Stimulated activated CD4-positive, alpha-beta T cell treated with anti-CD3 and anti-CD28 coated beads, Interleukin-4, amount 100 ng/mL, for 4 hours (primary cell): ENCODE data around the gene HS3ST5.

Source experiments
- DNase-seq, 2 experiments: peaks; one replicate each; pipeline ENCODE4 v3.0.0-alpha.2; 2020

The HS3ST5 gene

DNA sequence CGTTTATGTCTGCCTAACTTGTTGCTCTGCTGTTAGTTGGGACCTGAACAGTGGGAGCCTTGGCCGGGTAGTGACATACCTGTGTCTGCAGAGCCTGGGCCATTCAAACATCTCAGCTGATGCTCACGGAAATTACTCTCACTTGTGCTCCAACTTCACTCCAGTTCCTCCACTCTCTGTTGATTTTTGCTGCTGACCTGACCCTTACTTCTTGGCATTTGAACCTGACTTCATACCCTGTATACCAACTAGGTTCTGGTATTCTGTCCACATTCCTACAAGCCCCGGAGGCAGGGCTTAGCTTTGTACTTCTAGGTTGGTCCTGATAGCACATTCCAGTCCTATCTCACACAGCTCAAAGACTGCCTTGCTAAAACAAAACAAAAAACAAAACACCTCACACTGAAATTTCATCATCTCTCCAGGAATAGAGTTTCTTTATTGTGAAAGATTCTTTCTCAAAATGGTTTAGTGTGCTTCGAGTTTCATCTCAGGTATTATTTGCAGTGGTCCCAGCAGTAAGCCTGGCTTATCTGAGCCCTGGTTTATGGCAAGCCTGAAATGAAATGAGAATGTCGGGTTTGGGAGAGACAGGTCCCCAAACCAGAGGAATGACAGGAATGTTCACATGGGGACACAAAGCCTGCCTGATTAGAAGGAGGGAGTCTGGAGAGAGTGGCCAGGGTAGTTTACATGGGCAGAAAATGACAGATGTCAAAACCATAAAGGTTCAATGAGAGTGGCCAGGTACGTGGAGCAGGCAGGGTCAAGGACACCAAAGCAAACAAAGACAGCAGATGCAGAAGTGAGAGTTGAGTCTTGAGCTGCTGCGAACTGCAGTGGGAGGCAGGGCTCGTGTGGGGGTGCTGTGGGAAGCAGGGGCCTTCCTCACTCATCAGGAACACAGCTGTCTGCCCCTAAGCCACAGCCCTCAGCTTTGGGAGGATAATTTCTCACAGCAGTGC, 197.7 kb downstream of the HS3ST5 start:
- DNase-seq = no peak

DNA sequence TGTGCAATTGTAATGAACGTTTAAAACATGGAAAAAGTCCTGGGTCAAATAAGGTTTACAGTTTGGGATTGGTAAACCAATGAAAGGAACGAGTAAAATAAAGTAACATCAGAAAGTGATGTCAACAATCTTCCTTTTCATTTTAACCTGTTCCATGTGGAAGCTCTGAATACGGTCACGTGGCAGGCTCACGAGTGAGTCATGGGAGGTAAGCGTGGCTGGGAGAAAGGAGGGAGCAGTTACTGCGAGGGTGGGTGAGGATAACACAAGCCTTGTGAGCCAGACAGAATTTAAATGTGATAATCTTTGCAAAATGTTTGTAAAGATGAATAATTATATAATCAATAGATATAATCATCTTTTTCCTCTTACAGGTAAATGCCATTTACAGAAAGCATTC, 200.6 kb downstream of the HS3ST5 start:
- DNase-seq = no peak

DNA sequence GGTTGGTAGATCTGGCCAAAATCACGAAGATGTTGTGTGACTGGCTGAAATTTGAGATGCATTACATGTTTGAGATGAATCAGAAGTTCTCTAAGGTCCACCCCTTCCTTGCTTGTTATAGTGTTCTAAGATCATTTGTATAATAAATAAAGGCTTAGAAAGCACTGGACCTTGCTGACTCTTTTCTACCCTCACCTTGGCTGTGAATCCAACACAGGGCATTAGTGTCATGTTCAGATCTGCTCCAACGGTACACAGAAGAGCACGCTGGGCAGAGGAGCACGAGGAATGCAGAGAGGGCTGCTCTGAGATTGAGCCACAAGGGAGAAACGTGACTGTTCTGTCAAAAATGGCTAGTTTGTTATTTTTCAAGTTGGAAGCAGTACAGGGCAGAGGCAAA, 202.4 kb downstream of the HS3ST5 start:
- no peak for DNase-seq

DNA sequence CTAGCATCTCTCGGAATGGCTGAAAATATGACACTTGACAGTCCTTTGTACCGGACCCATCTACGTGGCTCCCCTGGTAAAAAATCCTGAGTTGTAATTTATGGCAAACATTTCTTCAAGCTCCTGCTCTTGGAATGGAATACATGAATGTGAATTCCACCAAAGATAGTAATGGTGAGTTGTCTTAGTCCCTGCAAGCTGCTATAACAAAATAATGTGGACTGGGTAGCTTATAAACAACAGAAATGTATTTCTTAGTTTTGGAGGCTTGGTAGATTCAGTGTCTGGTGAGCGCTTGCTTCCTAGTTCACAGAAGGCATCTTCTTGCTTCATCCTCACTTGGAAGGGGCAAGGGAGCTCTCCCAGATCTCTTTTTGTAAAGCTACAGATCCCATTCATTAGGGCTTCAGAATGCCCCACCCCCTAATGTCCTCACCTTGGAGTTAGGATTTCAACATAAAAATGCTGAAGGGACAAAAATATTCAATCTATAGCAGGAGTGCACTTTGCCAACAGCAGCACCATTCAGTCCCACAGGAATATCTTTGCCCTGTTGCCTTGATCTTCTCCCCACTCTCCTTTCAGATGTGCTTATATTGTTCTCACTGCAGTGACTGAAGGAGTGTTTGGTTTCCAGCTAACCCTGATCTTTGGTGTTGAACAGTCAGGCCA, 204.1 kb downstream of the HS3ST5 start:
- DNase-seq = no peak

DNA sequence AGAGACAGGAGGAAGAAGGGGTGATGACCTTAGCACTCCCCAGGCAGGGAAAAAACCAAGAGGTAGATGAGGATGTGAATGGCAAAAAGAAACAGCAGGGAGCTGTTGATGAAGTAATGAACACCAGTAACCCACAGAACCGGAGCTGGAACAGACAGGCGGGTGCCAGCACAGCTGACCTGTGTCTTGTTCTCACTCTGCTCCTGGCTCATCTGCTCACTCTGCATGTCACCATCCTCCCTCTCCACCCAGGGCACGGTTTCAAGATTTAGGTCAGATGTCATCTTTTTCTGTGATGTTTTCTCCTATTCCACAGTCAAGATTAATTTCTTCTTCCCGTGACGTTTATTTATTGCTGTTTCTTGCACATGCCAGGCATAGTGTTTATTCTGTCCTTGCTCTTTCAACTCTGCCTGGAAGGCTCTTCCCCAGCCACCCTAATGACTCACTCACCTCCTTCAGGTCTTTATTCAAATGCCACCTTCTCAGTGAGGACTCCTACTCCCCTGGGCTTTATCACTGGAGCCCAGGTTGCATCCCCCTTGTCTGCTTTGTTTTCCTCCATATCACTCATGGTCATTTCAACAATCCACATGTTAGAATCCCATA, 207.4 kb downstream of the HS3ST5 start:
- no peak for DNase-seq

DNA sequence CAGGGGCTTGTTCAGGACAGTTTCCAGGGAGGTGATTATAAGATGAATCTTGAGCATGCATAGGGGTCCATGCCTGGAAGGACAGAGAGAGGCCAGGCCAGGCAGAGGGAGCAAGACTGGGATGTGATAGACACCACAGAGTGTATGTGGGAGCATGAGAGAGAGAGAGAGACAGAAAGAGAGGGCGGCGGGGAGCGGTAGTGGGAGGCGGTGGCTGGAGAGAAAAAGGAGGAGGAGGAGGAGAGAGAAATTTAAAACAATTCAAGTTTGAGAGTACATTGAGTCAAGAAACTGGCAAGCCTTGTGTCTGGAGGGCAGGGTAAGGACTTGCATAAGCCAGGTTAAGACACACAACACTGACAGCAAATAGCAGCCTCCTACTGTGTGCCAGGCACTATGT, 209.0 kb downstream of the HS3ST5 start:
- no peak for DNase-seq

DNA sequence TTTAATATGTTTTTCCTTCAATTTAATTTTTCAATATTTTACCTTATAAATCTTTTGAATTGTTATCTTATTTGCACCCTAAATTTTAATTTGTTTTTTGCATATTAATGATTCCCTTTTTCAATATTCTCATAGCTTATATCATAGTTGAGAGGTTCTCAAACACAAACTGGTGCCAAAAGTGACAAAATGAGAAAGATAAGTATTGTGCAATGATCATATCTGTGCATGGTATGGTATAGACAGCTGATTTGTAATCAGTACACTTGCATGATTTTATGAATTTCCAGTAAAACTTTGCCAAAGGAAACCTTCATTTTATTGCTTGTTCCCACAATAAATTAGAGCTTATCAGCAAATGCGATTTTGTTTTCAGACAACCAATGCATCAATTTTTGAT, 210.9 kb downstream of the HS3ST5 start:
- DNase-seq = no peak

DNA sequence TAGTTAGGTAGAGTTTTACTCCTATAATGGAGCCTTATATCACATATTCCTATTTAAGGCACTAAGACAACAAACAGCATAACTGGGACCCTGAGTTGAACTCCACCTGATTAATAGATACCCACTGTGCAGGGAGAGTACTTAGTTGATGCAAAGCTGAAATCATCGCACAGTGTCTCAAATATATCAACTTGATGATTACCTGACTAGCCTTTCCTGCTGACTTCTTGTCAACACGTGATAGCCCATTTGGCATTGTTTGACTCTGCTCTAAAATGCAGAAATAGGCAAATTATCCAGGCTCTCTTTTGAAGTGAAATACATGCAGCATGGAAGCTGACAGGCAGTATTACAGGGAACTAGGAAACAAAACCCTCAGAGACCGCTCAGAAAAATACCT, 217.2 kb downstream of the HS3ST5 start:
- DNase-seq = no peak

DNA sequence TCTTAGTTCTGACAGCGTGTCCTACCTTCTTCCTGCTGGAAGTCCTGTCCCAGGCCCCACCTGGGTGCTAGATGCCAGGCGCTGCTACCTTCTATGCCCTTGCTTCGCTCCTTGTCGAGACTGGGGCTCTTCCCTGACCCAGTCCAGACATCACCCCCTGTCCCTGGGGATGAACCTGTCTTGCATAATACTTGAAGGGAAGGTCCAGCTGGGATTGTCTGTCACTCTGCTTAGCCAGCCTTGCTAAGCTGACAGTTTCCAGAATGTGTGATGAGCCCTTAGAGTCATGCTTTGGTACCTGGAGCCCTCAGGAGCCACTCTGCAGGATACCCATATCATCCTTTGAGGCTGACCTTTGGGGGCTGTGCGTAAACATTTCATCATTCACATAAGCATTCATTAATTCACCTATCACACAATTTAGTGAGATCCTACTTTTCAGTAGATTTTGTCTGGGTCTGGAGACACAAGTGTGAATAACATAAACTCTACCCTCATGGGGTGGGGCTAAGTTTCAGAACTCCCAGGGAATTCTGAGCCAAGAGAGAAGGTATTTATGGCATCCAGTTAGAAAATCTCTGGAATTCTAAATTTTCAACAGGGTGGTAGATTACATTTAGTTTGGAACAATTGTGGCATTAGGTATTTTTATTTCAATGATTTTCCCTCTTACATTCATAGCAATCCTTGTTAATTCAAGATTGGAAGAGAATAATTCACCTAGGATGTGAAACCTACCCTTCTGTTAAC, 220.7 kb downstream of the HS3ST5 start:
- no peak for DNase-seq

DNA sequence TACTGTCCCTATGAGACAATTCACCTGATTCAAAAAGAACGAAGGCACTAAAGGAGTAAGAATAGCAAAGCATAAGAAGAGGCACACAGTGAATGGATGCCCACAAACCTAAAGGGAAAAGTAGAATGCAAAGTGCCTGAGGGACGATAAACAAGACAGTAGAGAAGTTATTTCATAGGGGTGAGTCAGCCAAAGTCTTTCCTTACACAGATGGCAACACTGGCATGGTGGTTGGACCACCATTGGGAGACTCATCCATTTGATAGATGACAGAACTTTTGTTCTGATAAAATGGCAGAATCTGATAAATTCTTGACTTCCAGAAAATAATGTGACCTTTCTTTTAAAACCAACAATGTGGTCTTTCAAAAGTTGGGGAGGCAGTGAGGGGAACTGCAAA, 223.8 kb downstream of the HS3ST5 start:
- DNase-seq = no peak

DNA sequence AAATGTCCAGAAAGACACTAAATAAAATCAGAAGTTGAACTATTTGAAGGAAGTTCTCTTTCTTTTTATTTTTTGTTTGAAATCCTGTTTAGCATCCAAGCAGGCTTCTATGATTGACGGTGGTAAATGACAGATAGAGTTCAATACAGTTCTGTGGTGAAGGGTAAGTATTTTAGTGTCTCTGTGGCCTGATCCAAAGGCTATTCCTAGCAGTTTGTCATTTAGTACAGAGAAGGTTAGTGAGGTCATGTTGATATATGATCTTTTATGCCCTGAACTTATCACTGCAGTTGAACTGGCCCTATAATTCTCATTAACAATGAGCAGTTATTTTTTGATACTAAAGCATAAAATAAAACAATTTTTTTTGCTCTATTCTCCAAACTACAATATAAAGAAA, 227.2 kb downstream of the HS3ST5 start:
- no peak for DNase-seq

DNA sequence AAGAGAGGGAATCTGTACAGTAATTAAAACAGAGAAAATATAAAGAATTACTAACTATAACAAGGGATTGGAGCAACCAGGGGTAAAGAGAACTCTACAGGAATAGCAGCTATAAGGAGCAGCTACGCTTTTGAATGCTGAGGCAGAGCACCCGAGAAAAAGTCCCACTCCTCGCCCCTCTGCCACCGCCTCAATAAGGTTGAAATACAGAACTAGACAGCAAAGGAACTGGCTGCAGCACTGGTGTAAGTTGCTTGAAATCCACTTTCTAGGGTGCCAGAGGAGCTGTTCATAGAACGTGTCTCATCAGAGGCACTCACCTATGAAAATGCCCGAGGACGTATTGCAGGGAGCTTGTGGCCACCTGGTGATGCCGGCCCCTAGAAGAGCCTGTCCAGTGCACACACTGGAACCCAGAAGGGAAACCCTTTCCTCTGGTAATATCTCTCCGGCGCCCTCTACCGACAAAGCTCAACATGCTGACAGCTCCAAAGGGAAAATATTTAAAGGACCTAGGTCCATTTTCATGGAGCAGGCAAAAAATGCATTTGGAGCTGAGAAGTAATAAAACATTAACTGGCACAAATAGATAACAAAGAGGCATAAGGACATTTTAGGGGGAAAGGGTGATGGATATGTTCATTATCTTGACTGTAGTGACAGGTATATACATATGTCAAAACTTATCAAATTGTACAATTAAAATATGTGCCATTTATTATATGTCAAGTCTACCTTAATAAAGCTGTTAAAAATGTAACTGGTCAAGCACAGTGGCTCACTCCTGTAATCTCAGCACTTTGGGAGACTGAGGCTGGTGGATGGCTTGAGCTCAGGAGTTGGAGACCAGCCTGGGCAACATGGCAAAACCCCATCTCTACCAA, 234.5 kb downstream of the HS3ST5 start:
- DNase-seq = peak in 1 of 2 experiments; percentile 20

DNA sequence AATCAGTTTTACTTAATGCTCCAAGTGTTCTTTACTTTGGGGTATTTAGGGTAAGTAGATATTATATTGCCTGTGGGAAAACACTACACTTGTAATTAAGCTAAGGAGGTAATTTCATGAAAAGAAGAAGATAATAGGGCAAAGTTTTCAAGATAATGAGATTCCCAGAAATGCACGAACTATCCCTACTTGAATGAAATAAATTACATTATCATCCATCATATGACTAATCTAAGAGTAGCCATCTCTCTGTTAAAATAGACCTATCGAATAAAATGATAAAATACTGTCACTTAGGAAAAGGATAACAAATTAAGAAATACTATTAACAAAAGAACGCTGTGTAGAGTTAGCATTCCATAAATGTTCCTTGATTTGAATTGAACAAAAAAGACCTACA, 236.8 kb downstream of the HS3ST5 start:
- DNase-seq = no peak

DNA sequence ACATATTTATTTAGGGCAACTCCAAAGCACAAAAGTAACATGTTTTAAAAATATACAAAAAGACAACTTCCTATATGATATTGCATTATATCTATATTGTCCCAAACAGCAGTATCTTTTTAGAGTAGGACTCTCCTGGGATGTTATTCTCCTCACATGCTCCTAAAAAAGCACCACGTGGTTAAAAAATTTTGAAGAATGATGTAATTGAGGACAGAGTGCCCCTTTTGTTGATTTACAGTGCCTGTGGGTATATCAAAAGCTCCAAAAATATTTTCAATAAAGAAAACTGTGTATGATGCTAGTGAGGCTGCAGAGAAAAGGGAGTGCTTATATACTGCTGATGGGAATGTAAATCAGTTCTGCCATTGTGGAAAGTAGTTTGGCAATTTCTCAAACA, 241.6 kb downstream of the HS3ST5 start:
- no peak for DNase-seq

DNA sequence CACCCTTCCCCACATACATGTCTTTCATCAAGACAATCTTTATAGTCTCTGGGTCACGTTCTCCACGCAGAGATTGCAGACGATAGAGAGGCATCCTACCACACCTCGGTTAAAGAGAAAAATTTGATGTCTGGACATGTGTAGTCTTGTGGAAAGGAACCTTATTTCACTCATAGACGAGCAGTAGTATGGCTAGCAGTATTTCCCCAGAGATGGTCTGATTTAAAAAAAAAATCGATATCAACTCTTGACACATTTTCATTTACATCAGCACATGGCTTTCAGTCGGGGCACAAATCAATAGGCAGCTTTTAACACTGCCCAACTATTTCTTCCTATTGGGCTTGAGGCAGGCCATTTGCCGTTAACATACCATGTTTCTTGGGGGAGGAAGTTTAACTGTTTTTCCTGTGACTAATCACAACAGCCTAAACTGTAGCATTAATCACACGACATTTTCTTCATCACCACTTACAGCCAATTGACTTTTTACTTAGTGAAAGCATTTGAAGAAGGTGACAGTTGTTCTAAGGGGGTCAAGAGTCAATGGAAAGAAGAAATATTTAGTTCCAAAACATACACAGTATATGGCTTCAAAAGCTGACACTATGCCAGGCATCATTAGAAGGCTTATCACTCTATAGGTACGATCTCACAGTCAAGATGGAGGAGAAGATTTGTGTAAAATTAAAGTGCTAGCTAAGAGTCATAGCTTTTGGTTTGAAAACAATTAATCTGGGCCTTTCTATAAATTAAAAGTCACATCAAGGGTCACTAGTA, 242.4 kb downstream of the HS3ST5 start:
- no peak for DNase-seq

DNA sequence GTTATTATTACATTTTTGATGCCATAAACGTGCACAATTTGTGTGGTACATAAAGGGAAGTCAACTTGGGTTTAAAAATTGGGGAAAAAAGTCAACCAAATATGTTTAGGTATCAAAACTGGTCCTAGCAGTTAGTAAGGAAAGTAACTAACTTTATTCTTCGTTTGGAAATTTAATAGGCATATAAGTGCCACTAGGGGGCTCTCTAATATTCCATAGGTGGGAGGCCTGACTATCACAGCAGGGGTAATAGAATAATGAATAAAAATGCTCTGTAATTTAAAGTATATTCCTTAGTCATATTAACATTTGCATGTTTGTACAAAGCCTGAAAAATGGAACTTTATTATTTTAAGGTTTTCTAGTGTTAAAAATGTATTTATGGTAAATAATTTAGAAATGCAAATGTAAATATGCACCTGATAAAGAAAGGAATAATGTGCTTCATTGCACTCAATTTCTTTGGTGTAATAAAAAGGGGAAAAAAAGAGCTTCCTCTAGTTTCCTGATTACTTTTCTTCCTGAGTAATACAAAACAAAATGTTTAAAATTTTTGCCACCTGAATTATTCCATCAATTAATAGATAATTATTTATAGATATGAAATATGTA, 246.2 kb downstream of the HS3ST5 start:
- DNase-seq = no peak

DNA sequence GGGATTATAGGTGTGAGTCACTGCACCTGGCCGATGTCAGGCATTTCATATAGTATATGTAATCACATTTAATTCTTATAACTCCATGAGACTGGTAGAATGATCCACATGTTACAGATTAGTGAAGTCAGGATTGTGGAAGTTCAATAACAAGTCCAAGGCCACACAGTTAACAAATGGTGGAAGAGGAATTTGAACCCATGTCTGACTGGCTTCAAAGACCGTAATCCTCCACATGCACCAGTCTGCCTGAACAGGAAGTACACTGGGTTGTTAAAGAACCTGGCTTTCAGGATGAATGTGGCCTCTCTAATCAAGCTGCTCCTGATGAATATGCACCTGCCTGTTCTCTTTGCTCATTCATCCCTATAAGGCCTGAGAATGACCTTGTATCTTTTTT, 249.9 kb downstream of the HS3ST5 start:
- no peak for DNase-seq

DNA sequence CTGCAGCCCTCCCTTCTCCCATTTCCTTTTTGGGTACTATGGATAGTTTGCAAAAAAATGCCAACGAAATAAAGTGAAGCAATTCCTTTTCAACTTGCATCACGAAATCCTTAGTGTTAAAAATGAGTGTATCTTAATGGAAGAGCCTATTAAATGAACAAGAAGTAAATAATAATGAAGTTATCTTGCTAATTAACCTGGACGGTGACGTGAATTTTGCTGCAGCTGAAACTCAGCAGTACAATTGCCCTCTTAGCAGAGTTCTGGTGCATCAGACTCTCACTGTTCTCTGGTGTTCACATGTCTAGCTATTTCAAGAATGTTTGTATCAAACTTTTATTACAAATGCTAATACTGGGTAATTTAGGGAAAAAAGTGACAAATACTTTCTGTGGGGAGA, 252.2 kb downstream of the HS3ST5 start:
- no peak for DNase-seq

DNA sequence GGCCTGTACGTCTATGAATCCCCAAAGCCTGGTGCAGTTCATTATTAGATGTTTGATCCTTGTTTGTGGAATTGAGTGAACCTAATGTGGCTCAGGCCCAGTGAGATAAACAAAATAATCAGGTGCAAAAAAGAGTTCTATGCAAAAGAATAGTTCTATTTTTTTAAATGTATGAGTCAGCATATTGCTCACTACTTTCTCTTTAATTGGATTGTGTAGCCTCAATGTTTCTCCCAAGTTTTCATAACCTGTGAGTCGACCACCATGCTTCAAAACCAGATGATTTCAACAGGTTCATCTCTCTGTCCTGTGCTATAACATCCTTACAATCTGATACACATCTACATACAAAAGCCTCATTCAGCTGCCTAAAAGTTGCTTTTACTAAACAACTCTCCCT, 255.3 kb downstream of the HS3ST5 start:
- no peak for DNase-seq

DNA sequence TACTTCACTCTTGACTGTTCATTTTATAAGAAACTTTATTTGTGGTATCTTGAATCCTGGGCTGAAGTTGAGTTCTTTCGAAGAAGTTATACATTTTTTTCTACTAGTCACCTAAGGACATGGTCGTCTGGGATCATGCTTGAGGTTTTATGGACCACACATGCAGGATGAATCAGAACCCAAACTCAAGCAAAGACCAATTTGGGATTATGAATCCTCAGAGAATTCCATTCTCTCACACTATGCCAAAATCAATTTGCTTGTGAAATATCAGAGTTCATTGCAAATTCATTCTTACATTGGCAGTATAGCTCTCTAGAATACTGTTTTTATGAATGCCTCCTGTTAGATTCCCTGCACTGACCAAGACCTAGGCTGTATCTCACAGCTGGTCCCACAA, 257.6 kb downstream of the HS3ST5 start:
- no peak for DNase-seq
